Mesendoderm (in vitro differentiated cells): ENCODE results near the gene FBXL17.

Experiments
- DNase-seq: peaks from one replicate; pipeline ENCODE4 v3.0.0; 2013
- H2AK5ac ChIP-seq: 2 replicates; pipeline ENCODE4 v1.6.1; 2013; ENCODE audit warnings: low read length, inconsistent platforms
- H2BK120ac ChIP-seq: 2 replicates; pipeline ENCODE4 v1.6.1; 2013; ENCODE audit warnings: low read depth, mild to moderate bottlenecking, low read length, moderate library complexity, mixed read lengths
- H2BK15ac ChIP-seq: replicated peaks from 2 replicates; pipeline ENCODE4 v1.6.1; 2013; ENCODE audit warnings: low read depth, mild to moderate bottlenecking, moderate library complexity
- H2BK5ac ChIP-seq: 2 replicates; pipeline ENCODE4 v1.6.1; 2013; ENCODE audit warnings: low read length, inconsistent platforms
- H3K18ac ChIP-seq: 2 replicates; pipeline ENCODE4 v1.6.1; 2013; ENCODE audit warnings: mild to moderate bottlenecking, low read length, mixed read lengths
- H3K23ac ChIP-seq: one replicate; pipeline ENCODE4 v1.6.1; 2013; ENCODE audit warnings: low read length
- H3K27ac ChIP-seq: 2 replicates; pipeline ENCODE4 v1.5.1; 2013; ENCODE audit warnings: low read depth, mild to moderate bottlenecking, inconsistent platforms, low read length, moderate library complexity
- H3K27me3 ChIP-seq: 2 replicates; pipeline ENCODE4 v1.6.1; 2013; ENCODE audit warnings: low read length, control low read depth, mild to moderate bottlenecking, inconsistent platforms; ENCODE audit not compliant: insufficient read depth, poor library complexity
- H3K36me3 ChIP-seq: 2 replicates; pipeline ENCODE4 v1.6.1; 2013; ENCODE audit warnings: low read length, inconsistent platforms; ENCODE audit not compliant: control insufficient read depth, insufficient read depth
- H3K4ac ChIP-seq: one replicate; pipeline ENCODE4 v1.6.1; 2013; ENCODE audit warnings: low read depth, mild to moderate bottlenecking, low read length, moderate library complexity
- H3K4me1 ChIP-seq: 2 replicates; pipeline ENCODE4 v1.6.1; 2013; ENCODE audit warnings: low read depth, low read length, inconsistent platforms; ENCODE audit not compliant: control insufficient read depth
- H3K4me2 ChIP-seq: 2 replicates; pipeline ENCODE4 v1.6.1; 2013; ENCODE audit warnings: low read length
- H3K4me3 ChIP-seq: 2 replicates; pipeline ENCODE4 v1.5.1; 2013; ENCODE audit warnings: mild to moderate bottlenecking, low read length
- H3K56ac ChIP-seq: one replicate; pipeline ENCODE4 v1.6.1; 2013; ENCODE audit warnings: low read length
- H3K79me1 ChIP-seq: 2 replicates; pipeline ENCODE4 v1.6.1; 2013; ENCODE audit warnings: low read length, inconsistent platforms
- H3K79me2 ChIP-seq: 2 replicates; pipeline ENCODE4 v1.6.1; 2013; ENCODE audit warnings: mild to moderate bottlenecking, low read length; ENCODE audit not compliant: control insufficient read depth, insufficient read depth
- H3K9ac ChIP-seq: 2 replicates; pipeline ENCODE4 v1.6.1; 2013; ENCODE audit warnings: low read length, inconsistent platforms
- H4K5ac ChIP-seq: one replicate; pipeline ENCODE4 v1.6.1; 2013; ENCODE audit warnings: low read length
- H4K8ac ChIP-seq: one replicate; pipeline ENCODE4 v1.6.1; 2013; ENCODE audit warnings: low read depth, mild to moderate bottlenecking, control low read depth, low read length, moderate library complexity
- WGBS: extraction: QIAGEN DNeasy Blood & Tissue Kit; methylation state at CpG from one replicate; pipeline ENCODE4 v1.1.7; 2013; ENCODE audit warnings: low lambda C conversion rate, missing lambda C conversion rate; ENCODE audit not compliant: insufficient coverage; ENCODE audit errors: extremely low coverage; 5-methylcytosine and 5-hydroxymethylcytosine counted together

Gene FBXL17

GRCh38 chr5:107826311-107827000, 555.4 kb downstream of the FBXL17 start:
- H3K23ac ChIP-seq: no peak overlapping the region
- WGBS: no CpG with 5 or more reads among the region's 6 CpGs

GRCh38 chr5:107824821-107825220, 557.1 kb downstream of the FBXL17 start:
- H3K27me3 ChIP-seq: no peaks in the 10 kb centered on the region
- no CpG with 5 or more reads among the region's 1 CpG for whole genome bisulfite sequencing
- H2AK5ac ChIP-seq: no peak overlapping the region
- no peak overlapping the region for H3K18ac ChIP-seq
- H2BK120ac ChIP-seq: no peak overlapping the region
- H3K27ac ChIP-seq: no peak overlapping the region
- no peaks in the 10 kb centered on the region for H3K36me3 ChIP-seq
- H3K4me3 ChIP-seq: no peak overlapping the region
- no peak overlapping the region for H4K8ac ChIP-seq
- H3K79me1 ChIP-seq: no peaks in the 10 kb centered on the region
- peaks cover 4% of the 10 kb centered on the region for H3K4me1 ChIP-seq
- no peaks in the 10 kb centered on the region for H3K79me2 ChIP-seq
- H3K56ac ChIP-seq: no peak overlapping the region
- no peak overlapping the region for H3K4me2 ChIP-seq
- no peak overlapping the region for H2BK5ac ChIP-seq
- H3K9ac ChIP-seq: no peak overlapping the region
- H4K5ac ChIP-seq: no peak overlapping the region
- H3K4ac ChIP-seq: no peak overlapping the region
- no peak overlapping the region for H3K23ac ChIP-seq
- DNase-seq: no peak
- H2BK15ac ChIP-seq: no peak overlapping the region

More at GRCh38 chr5:107826311-107827000, 555.4 kb downstream of the FBXL17 start:
- Histone ChIP-seq H4K5ac (no peak overlapping the region), H4K8ac (no peak overlapping the region), H2BK5ac (no peak overlapping the region), H3K18ac (no peak overlapping the region), H3K79me2 (no peaks in the 10 kb centered on the region), H2BK15ac (no peak overlapping the region), H3K4me1 (peaks cover 4% of the 10 kb centered on the region), H3K4ac (no peak overlapping the region), H3K27ac (peak overlapping the region; percentile 33), H3K56ac (no peak overlapping the region), H3K27me3 (no peaks in the 10 kb centered on the region), H2AK5ac (no peak overlapping the region), H3K36me3 (no peaks in the 10 kb centered on the region), H3K9ac (no peak overlapping the region), H3K4me3 (no peak overlapping the region), H3K4me2 (no peak overlapping the region), H2BK120ac (no peak overlapping the region), H3K79me1 (no peaks in the 10 kb centered on the region)
- peak; percentile 96 for DNase-seq

- WGBS: no CpG with 5 or more reads among the region's 3 CpGs
- Histone ChIP-seq H4K5ac (peak overlapping the region; percentile 38), H3K9ac (no peak overlapping the region), H3K4me1 (peaks cover 4% of the 10 kb centered on the region), H3K27ac (no peak overlapping the region), H3K4me3 (no peak overlapping the region), H3K79me2 (no peaks in the 10 kb centered on the region), H4K8ac (no peak overlapping the region), H3K4ac (no peak overlapping the region), H2BK120ac (no peak overlapping the region), H3K18ac (no peak overlapping the region), H3K4me2 (no peak overlapping the region), H2AK5ac (no peak overlapping the region), H3K23ac (no peak overlapping the region), H2BK15ac (no peak overlapping the region), H3K27me3 (no peaks in the 10 kb centered on the region), H3K79me1 (no peaks in the 10 kb centered on the region), H2BK5ac (peak overlapping the region; percentile 14), H3K36me3 (no peaks in the 10 kb centered on the region), H3K56ac (no peak overlapping the region)
- DNase-seq: no peak
Measured at GRCh38 chr5:107821288-107821687, 560.6 kb downstream of the FBXL17 start.

- Histone ChIP-seq H3K9ac (no peak overlapping the region), H3K36me3 (no peaks in the 10 kb centered on the region), H2AK5ac (no peak overlapping the region), H3K4me1 (peaks cover 2% of the 10 kb centered on the region), H2BK120ac (no peak overlapping the region), H2BK15ac (no peak overlapping the region), H2BK5ac (no peak overlapping the region), H3K79me2 (no peaks in the 10 kb centered on the region), H3K4ac (no peak overlapping the region), H3K79me1 (no peaks in the 10 kb centered on the region), H3K4me2 (no peak overlapping the region), H3K18ac (no peak overlapping the region), H3K27ac (no peak overlapping the region), H3K23ac (no peak overlapping the region), H3K27me3 (no peaks in the 10 kb centered on the region), H3K4me3 (no peak overlapping the region), H4K5ac (no peak overlapping the region), H4K8ac (no peak overlapping the region), H3K56ac (no peak overlapping the region)
- no CpG with 5 or more reads among the region's 4 CpGs for WGBS
- no peak for DNase-seq
Measured at GRCh38 chr5:107820429-107820828, 561.5 kb downstream of the FBXL17 start.

GRCh38 chr5:107817951-107818350, 563.9 kb downstream of the FBXL17 start:
- H3K4me3 ChIP-seq: no peak overlapping the region
- no peak overlapping the region for H2AK5ac ChIP-seq
- no peaks in the 10 kb centered on the region for H3K79me1 ChIP-seq
- H3K79me2 ChIP-seq: no peaks in the 10 kb centered on the region
- no peak overlapping the region for H3K9ac ChIP-seq
- H2BK120ac ChIP-seq: no peak overlapping the region
- H3K27me3 ChIP-seq: no peaks in the 10 kb centered on the region
- WGBS: 100% methylated on average over 2 of the region's 2 CpGs
- no peak overlapping the region for H3K27ac ChIP-seq
- no peak overlapping the region for H2BK5ac ChIP-seq
- no peak overlapping the region for H3K4me2 ChIP-seq
- no peak for DNase-seq
- no peak overlapping the region for H4K5ac ChIP-seq
- H3K4me1 ChIP-seq: no peaks in the 10 kb centered on the region
- no peak overlapping the region for H3K18ac ChIP-seq
- H3K4ac ChIP-seq: no peak overlapping the region
- no peak overlapping the region for H3K23ac ChIP-seq
- H2BK15ac ChIP-seq: no peak overlapping the region
- H4K8ac ChIP-seq: no peak overlapping the region
- no peaks in the 10 kb centered on the region for H3K36me3 ChIP-seq
- no peak overlapping the region for H3K56ac ChIP-seq

- Histone ChIP-seq H3K79me1 (no peaks in the 10 kb centered on the region), H2BK15ac (no peak overlapping the region), H3K4me3 (no peak overlapping the region), H2AK5ac (no peak overlapping the region), H3K9ac (no peak overlapping the region), H3K4ac (no peak overlapping the region), H3K79me2 (no peaks in the 10 kb centered on the region), H3K56ac (no peak overlapping the region), H4K5ac (no peak overlapping the region), H4K8ac (no peak overlapping the region), H3K27ac (no peak overlapping the region), H3K27me3 (no peaks in the 10 kb centered on the region), H3K18ac (no peak overlapping the region), H3K23ac (no peak overlapping the region), H3K36me3 (no peaks in the 10 kb centered on the region), H2BK5ac (no peak overlapping the region), H3K4me1 (no peaks in the 10 kb centered on the region), H2BK120ac (no peak overlapping the region), H3K4me2 (no peak overlapping the region)
- DNase-seq: no peak
- no CpG with 5 or more reads among the region's 3 CpGs for WGBS
Measured at GRCh38 chr5:107817436-107817835, 564.5 kb downstream of the FBXL17 start.
